Fibroblast of the aortic adventitia (primary cell): Measurements from ENCODE around the gene ZNF814. TPM values are rescaled to one million over a fixed set of nuclear protein-coding genes. Genes with fewer than 3 reads are reported as not detected.
"Not testable (repeated sequence)": the region's sequence is repeated elsewhere in the genome, so short reads cannot be mapped to it uniquely, and the experiment has no call there.

ENCODE experiments used
- DNase-seq: peaks from one replicate; pipeline ENCODE4 v3.0.0-alpha.2; 2010; ENCODE audit warnings: low read depth
- H3K4me3 ChIP-seq: 2 replicates; pipeline ENCODE4 v1.5.1; 2011; ENCODE audit warnings: low read depth, mild to moderate bottlenecking, control low read depth, low read length, moderate library complexity
- CTCF ChIP-seq: IDR thresholded peaks from 2 replicates; pipeline ENCODE4 v1.5.1; 2011; ENCODE audit warnings: mild to moderate bottlenecking, low read length, control low read depth, inconsistent platforms; ENCODE audit not compliant: insufficient read depth
- total RNA-seq: library from RNA; depleted of rRNA; stranded (reverse); fragments of >200 nt; gene quantifications from 2 replicates; pipeline ENCODE4 v1.2.3, GENCODE V29; 2012; ENCODE audit warnings: low replicate concordance

Gene ZNF814
- total RNA-seq, 1 donor: 10.3 TPM

GRCh38 chr19:57816652-57817051 lies 72.2 kb downstream of the ZNF814 start:
- no peak for TF ChIP-seq CTCF
- H3K4me3 ChIP-seq: no peak overlapping the region
- no peak for DNase-seq

GRCh38 chr19:57815247-57816075 lies 73.4 kb downstream of the ZNF814 start:
- no peak overlapping the region for H3K4me3 ChIP-seq
- TF ChIP-seq CTCF: no peak
- DNase-seq: no peak

- peak within 1 kb of the TSS; percentile 76 for H3K4me3 ChIP-seq
- TF ChIP-seq CTCF: no peak
- DNase-seq: peak; percentile 92
These were observed 74.2 kb downstream of the ZNF814 start, which contains the start of gene ZNF552 for GRCh38 chr19:57814505-57815246. Gene ZNF552 (minus strand): TSS chr19:57814913. CDS start chr19:57814743, 170 bp downstream.

GRCh38 chr19:57813919-57814504 lies 74.8 kb downstream of the ZNF814 start:
- no peak for TF ChIP-seq CTCF
- peak overlapping the region; percentile 76 for H3K4me3 ChIP-seq
- no peak for DNase-seq

- H3K4me3 ChIP-seq, DNase-seq: not testable (repeated sequence)
These were observed 75.6 kb downstream of the ZNF814 start for GRCh38 chr19:57812975-57813820.

GRCh38 chr19:57812226-57812625 lies 76.6 kb downstream of the ZNF814 start:
- DNase-seq: no peak
- no peak overlapping the region for H3K4me3 ChIP-seq
- TF ChIP-seq CTCF: no peak

GRCh38 chr19:57810410-57811295 lies 78.2 kb downstream of the ZNF814 start:
- H3K4me3 ChIP-seq, DNase-seq: not testable (repeated sequence)
